HUES48 (cell line): ENCODE results near the gene TSHZ2.
"Not testable (repeated sequence)": the region's sequence is repeated elsewhere in the genome, so short reads cannot be mapped to it uniquely, and the experiment has no call there.

Experiments
- H3K27ac ChIP-seq: one replicate; pipeline ENCODE4 v1.7.0; 2013; ENCODE audit warnings: low read depth, low read length, inconsistent platforms
- H3K27me3 ChIP-seq: 2 replicates; pipeline ENCODE4 v1.6.1; 2013; ENCODE audit warnings: mild to moderate bottlenecking, low read length; ENCODE audit not compliant: control insufficient read depth, insufficient read depth
- H3K36me3 ChIP-seq: 2 replicates; pipeline ENCODE4 v1.6.1; 2013; ENCODE audit warnings: low read length; ENCODE audit not compliant: control insufficient read depth, insufficient read depth
- H3K4me1 ChIP-seq: 2 replicates; pipeline ENCODE4 v1.6.1; 2013; ENCODE audit warnings: mild to moderate bottlenecking, low read length; ENCODE audit not compliant: control insufficient read depth, insufficient read depth
- H3K4me3 ChIP-seq: 2 replicates; pipeline ENCODE4 v1.5.1; 2013; ENCODE audit warnings: mild to moderate bottlenecking, low read depth, low read length
- H3K9ac ChIP-seq: 2 replicates; pipeline ENCODE4 v1.6.1; 2013; ENCODE audit warnings: mild to moderate bottlenecking, low read depth, low read length, moderate library complexity
- H3K9me3 ChIP-seq: 2 replicates; pipeline ENCODE4 v1.6.1; 2013; ENCODE audit warnings: low read length; ENCODE audit not compliant: control insufficient read depth, insufficient read depth

TSHZ2 gene

DNA sequence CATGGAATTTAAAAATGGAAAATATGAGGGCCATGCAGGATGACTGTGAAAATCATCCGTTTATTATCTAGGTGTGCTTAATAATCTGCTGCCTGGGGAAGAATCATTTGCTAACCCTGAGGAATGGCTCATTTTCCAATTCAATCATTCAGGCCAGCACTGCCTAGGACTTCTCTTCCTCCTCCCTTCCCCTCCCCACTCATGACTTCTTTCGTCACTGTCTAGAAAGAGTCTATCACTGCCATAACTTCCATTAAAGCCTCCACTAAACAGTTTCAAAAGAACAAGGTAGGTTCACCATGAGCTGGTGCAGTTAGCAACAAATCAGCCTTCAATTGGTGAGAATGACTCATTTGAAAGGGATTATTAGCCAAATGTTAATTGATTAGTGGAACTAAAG lies 43.9 kb downstream of the TSHZ2 start:
- H3K36me3 ChIP-seq, result no peaks in the 10 kb centered on the region
- H3K27ac ChIP-seq, result no peak overlapping the region
- H3K9ac ChIP-seq, result no peak overlapping the region
- H3K4me1 ChIP-seq, result no peaks in the 10 kb centered on the region; the same call in 1 of the 2 replicates
- no peak overlapping the region for H3K4me3 ChIP-seq
- H3K27me3 ChIP-seq, result no peaks in the 10 kb centered on the region
- H3K9me3 ChIP-seq, result 0 out of 2 replicates have a peak, but pooled peaks cover 2% of the 10 kb centered on the region

DNA sequence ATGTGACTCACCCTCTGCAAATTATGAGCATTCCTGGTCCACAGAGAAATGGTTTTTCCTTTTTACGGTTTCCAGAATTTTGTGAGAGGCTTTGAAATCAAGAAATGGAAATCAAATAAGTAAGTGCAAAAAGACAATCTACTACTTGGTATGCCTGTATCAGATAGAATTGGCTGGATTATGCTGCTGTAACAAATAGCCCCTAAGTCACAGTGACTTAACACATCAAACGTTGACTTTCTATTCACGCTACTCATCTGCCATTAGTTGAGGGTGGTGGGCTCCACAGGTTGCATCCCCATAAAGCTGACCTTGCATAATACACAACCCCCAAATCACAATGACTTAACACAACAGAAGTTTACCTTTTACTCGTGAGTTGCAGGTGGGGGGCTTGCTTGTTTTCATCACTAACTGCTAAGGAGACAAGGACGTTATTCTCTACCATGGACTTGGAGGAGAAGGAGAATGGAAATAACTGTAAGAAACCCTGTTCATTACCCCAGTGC lies 44.4 kb downstream of the TSHZ2 start:
- Histone ChIP-seq H3K9ac (no peak overlapping the region), H3K4me3 (no peak overlapping the region), H3K27ac (no peak overlapping the region), H3K4me1 (no peaks in the 10 kb centered on the region; the same call in 1 of the 2 replicates), H3K9me3 (0 out of 2 replicates have a peak, but pooled peaks cover 2% of the 10 kb centered on the region), H3K36me3 (no peaks in the 10 kb centered on the region), H3K27me3 (no peaks in the 10 kb centered on the region)

DNA sequence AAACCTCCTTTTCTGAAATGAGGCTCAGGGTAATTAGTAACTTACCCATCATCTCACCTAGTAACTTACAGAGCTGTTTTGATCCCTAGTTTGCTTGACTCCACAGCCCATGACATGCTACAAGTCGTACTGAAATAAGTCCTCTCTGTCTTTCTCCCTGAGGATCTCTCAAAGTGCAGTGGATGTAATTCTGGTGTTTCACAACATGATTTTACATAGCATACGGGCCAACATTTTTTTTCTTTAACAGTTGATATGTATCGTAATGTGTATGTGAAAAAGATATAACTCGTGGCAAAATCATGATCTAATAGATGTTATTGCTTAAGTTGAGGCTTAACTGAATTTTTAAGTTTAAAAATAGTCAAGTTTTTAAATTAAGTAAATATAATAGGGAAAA lies 45.0 kb downstream of the TSHZ2 start:
- no peaks in the 10 kb centered on the region; the same call in 1 of the 2 replicates for H3K4me1 ChIP-seq
- H3K27me3 ChIP-seq, result no peaks in the 10 kb centered on the region
- no peak overlapping the region for H3K4me3 ChIP-seq
- H3K27ac ChIP-seq, result no peak overlapping the region
- H3K9me3 ChIP-seq, result 0 out of 2 replicates have a peak, but pooled peaks cover 2% of the 10 kb centered on the region
- no peak overlapping the region for H3K9ac ChIP-seq
- H3K36me3 ChIP-seq, result no peaks in the 10 kb centered on the region

DNA sequence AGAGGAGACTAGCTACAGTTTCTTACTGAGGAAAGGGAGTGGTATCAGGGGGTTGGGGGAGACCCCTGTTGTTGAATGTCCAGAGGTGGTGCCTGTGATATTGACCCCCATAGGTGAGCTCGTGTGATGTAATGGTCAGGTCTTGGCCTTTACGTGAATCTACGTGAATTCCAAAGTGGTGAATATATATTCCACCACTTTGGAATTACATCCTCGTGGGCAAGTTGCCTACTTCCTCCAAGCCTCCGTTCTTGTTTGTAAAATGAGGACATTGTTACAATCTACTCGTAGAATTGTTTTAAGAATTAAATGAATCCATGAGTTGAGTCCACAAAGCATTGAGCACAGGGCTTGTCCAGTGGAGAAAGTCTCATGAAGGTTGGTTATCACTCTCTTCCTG lies 47.3 kb downstream of the TSHZ2 start:
- H3K4me1 ChIP-seq, result no peaks in the 10 kb centered on the region
- H3K27me3 ChIP-seq, result no peaks in the 10 kb centered on the region
- H3K36me3 ChIP-seq, result no peaks in the 10 kb centered on the region
- H3K9me3 ChIP-seq, result 0 out of 2 replicates have a peak, but pooled peaks cover 2% of the 10 kb centered on the region
- no peak overlapping the region for H3K27ac ChIP-seq
- H3K4me3 ChIP-seq, result no peak overlapping the region
- no peak overlapping the region for H3K9ac ChIP-seq

DNA sequence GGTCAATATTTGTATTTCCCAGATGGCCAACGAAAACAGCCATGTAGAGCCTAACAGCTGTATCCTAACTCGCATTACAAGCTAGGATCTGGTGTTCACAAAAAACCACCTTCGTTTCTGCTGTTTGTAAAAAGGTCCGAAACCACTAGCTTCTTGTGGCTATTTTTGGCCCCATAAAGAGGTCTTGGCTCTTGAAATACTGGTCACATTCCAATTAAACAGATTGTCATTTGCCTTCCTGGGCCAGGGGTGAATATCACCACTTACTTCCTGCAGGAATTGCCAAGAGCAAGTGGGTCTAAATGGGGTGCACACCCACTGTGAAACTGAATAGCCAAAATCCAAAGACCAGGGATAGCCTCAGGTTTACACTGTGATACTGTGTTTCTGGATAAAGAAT lies 48.2 kb downstream of the TSHZ2 start:
- H3K36me3 ChIP-seq, result no peaks in the 10 kb centered on the region
- H3K4me1 ChIP-seq, result no peaks in the 10 kb centered on the region
- H3K27ac ChIP-seq, result no peak overlapping the region
- no peak overlapping the region for H3K4me3 ChIP-seq
- H3K9ac ChIP-seq, result no peak overlapping the region
- H3K9me3 ChIP-seq, result 0 out of 2 replicates have a peak, but pooled peaks cover 2% of the 10 kb centered on the region
- H3K27me3 ChIP-seq, result no peaks in the 10 kb centered on the region

DNA sequence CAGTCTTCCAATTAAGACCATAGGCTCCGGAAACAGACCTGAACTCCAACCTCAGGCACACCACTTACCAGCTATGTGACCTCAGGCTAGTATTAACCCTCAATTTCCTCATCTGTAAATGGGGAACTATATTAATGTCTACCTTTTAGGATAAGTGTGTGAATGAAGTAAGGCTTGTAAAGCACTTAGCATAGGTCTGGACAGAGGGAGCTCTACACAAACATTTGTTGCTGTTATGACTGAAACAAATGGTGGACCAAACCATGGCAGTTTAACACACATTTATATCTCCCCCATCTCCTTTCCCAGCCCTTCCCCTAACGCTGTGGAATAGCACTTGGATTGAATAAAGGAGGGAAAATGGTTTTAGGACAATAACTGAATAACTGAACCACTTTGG lies 48.7 kb downstream of the TSHZ2 start:
- Histone ChIP-seq H3K27me3 (no peaks in the 10 kb centered on the region), H3K9ac (no peak overlapping the region), H3K27ac (no peak overlapping the region), H3K9me3 (0 out of 2 replicates have a peak, but pooled peaks cover 2% of the 10 kb centered on the region), H3K4me1 (no peaks in the 10 kb centered on the region), H3K4me3 (no peak overlapping the region), H3K36me3 (no peaks in the 10 kb centered on the region)

DNA sequence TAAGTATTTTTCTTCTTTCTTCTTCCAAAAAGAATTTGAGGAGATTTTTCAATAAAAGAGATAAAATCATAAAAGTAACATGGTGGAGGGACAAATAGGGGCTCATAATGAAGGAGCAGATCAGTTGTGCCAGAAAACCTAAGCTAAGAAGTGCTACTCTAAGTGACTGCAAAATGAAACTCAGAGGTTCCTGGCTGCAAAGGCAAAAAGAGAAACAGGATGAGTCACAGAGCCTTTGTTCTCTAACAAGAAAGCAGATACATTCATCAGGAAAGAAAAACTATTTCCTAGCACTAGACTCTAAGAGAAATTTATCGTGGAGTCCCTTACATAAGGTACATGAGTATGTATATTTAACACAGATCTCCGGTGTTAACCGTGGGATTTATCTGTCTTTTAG lies 49.8 kb downstream of the TSHZ2 start:
- H3K27me3 ChIP-seq, result no peaks in the 10 kb centered on the region
- H3K27ac ChIP-seq, result no peak overlapping the region
- H3K9ac ChIP-seq, result no peak overlapping the region
- no peaks in the 10 kb centered on the region for H3K4me1 ChIP-seq
- no peaks in the 10 kb centered on the region for H3K36me3 ChIP-seq
- H3K9me3 ChIP-seq, result no peaks in the 10 kb centered on the region
- no peak overlapping the region for H3K4me3 ChIP-seq

DNA sequence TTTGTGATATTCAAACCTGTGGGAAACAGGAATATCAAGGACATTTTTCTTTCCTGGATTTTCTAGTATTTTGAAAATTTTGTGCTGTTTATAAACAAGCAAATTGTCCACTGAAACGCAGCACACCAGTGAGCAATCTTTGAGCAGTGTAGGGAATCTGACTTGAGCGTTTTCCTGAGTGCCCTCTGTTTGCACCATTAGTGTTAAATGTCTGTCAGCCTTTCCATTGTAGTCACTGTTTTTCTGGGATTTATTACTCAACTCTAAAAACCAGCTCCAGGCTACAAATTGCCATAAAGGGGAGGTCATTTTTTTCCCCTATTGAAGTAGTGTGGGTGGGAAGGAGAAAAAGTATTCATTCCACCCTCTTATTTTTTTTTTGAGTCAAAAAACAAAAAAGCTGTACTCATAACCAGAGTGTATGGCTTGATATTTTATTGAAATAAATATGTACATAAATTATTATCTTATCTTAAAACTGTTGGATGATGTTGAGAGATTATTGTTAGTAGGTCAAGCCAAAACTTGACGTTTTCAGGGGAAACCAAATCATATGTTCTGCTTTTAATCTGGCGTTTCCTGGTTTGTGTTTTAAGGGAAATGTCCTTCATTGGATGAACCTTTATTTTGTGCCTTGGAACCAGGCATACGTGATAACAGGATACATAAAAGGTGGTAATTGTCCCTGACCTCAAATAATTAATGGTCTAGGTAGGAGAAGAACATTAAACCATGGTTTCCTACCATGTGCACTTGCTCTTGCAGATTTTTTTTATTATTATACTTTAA lies 51.8 kb downstream of the TSHZ2 start:
- Histone ChIP-seq H3K36me3 (no peaks in the 10 kb centered on the region), H3K9ac (no peak overlapping the region), H3K27me3 (no peaks in the 10 kb centered on the region), H3K4me3 (no peak overlapping the region), H3K4me1 (no peaks in the 10 kb centered on the region), H3K9me3 (no peaks in the 10 kb centered on the region), H3K27ac (no peak overlapping the region)

DNA sequence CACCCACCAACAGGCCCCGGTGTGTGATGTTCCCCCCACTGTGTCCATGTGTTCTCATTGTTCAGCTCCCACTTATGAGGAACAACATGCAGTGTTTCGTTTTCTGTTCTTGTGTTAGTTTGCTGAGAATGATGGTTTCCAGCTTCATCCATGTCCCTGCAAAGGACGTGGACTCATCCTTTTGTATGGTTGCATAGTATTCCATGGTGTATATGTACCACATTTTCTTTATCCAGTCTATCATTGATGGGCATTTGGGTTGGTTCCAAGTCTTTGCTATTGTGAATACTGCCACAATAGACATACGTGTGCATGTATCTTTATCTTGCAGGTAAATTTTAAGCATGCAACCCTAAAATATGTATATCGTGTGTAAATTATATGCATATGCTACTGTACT lies 52.5 kb downstream of the TSHZ2 start:
- not testable (repeated sequence) for H3K36me3 ChIP-seq, H3K27ac ChIP-seq, H3K4me1 ChIP-seq, H3K27me3 ChIP-seq, H3K4me3 ChIP-seq, H3K9me3 ChIP-seq, H3K9ac ChIP-seq

DNA sequence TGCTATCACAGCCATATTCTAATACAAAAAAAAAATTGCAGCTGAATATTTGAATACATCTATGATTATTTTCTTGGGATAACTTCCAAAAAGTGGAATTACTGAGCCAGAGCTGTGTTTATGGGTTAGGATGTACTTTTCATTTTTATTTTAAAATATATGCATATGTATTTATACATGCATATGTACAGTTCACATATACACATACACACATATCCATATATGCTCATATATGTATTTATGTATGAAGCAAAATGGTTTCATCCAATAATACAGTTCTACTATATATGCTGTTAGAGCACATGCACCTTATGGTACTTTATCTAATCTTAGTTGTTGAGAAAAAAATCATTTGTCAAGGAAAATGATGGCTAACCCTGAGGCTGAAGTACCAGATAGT lies 54.9 kb downstream of the TSHZ2 start:
- Histone ChIP-seq H3K27ac (no peak overlapping the region), H3K36me3 (no peaks in the 10 kb centered on the region), H3K4me3 (no peak overlapping the region), H3K27me3 (no peaks in the 10 kb centered on the region), H3K4me1 (no peaks in the 10 kb centered on the region), H3K9ac (no peak overlapping the region), H3K9me3 (no peaks in the 10 kb centered on the region)

DNA sequence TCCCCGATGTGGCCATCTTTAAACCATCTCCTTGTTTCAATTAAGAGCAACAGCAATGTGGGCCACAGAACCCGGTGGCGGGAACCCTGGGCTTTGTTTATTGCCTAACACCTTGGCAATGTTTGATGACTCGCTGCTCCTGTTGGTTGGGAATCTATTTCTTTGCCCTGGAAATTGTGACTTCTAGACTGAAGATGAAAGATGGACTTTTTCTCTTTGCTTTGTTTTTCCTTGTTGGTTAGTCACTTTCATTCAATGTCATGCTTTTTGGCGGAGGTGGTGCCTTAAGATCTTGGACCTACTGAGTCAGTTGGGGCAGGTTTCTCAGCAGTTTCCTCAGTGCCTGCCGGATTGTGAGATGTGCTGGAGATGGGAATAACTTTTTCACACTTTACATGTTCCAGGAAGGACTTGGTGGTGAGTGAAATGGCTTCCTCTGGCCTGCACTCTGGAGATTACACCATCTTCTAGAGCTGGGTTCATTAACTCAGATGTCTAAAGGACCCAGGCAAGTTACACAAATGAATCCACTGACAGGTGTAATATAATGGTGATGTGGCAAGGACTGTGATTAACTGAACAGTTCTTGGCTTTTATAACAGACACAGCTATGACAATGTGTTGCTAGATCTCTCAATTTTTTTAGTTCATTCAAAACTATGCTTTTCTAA lies 56.3 kb downstream of the TSHZ2 start:
- H3K27ac ChIP-seq, result no peak overlapping the region
- H3K9me3 ChIP-seq, result no peaks in the 10 kb centered on the region
- H3K27me3 ChIP-seq, result no peaks in the 10 kb centered on the region
- no peak overlapping the region for H3K9ac ChIP-seq
- H3K36me3 ChIP-seq, result no peaks in the 10 kb centered on the region
- H3K4me3 ChIP-seq, result no peak overlapping the region
- no peaks in the 10 kb centered on the region for H3K4me1 ChIP-seq
